Smooth muscle cell (in vitro differentiated cells): ENCODE results near the gene UPK1B. TPM values are rescaled to one million over a fixed set of nuclear protein-coding genes. Genes with fewer than 3 reads are reported as not detected.

Experiments used
- DNase-seq: peaks from one replicate; lab custom pipeline; 2025; ENCODE audit not compliant: unreplicated experiment; lab: John Stamatoyannopoulos, UW
- H2AFZ ChIP-seq: fragments of 200-600 bp; sonication (generic); 2 replicates; pipeline ENCODE4 v1.6.0; 2016; ENCODE audit warnings: antibody characterized with exemption, low read depth, mild to moderate bottlenecking
- H3F3A ChIP-seq: fragments of 200-600 bp; sonication (generic); 2 replicates; pipeline ENCODE4 v1.6.0; 2017; ENCODE audit warnings: antibody characterized with exemption, low read depth
- H3K27ac ChIP-seq: fragments of 200-600 bp; sonication (generic); 2 replicates; pipeline ENCODE4 v1.5.1; 2016; ENCODE audit warnings: low read depth, mild to moderate bottlenecking
- H3K27me3 ChIP-seq: fragments of 200-600 bp; sonication (generic); 2 replicates; pipeline ENCODE4 v1.6.1; 2016; ENCODE audit warnings: low read depth, mild to moderate bottlenecking
- H3K36me3 ChIP-seq: fragments of 200-600 bp; sonication (generic); 2 replicates; pipeline ENCODE4 v1.5.1; 2016; ENCODE audit warnings: low read depth
- H3K4me1 ChIP-seq: fragments of 200-600 bp; sonication (generic); 2 replicates; pipeline ENCODE4 v1.5.1; 2016; ENCODE audit warnings: low read depth
- H3K4me2 ChIP-seq: fragments of 200-600 bp; sonication (generic); 2 replicates; pipeline ENCODE4 v1.6.0; 2016; ENCODE audit warnings: mild to moderate bottlenecking
- H3K4me3 ChIP-seq: fragments of 200-600 bp; sonication (generic); 2 replicates; pipeline ENCODE4 v1.5.1; 2016; ENCODE audit warnings: mild to moderate bottlenecking
- H3K79me2 ChIP-seq: fragments of 200-600 bp; sonication (generic); 2 replicates; pipeline ENCODE4 v1.6.0; 2016; ENCODE audit warnings: low read depth, mild to moderate bottlenecking
- H3K9ac ChIP-seq: fragments of 200-600 bp; sonication (generic); 2 replicates; pipeline ENCODE4 v1.6.0; 2016; ENCODE audit warnings: low read depth
- H3K9me3 ChIP-seq: fragments of 200-600 bp; sonication (generic); replicated peaks from 2 replicates; pipeline ENCODE4 v1.5.1; 2016; ENCODE audit warnings: low read depth
- H4K20me1 ChIP-seq: fragments of 200-600 bp; sonication (generic); 2 replicates; pipeline ENCODE4 v1.6.0; 2016; ENCODE audit warnings: low read depth
- WGBS: methylation state at CpG from one replicate; pipeline ENCODE4 v1.1.7; 2016; ENCODE audit warnings: low lambda C conversion rate; 5-methylcytosine and 5-hydroxymethylcytosine counted together
- polyA plus RNA-seq: library from polyadenylated mRNA; unstranded; fragments of >200 nt; fragmentation: Nextera tagmentation; extraction: Ambion mirVana; gene quantifications from 2 replicates; pipeline ENCODE4 v1.2.1, GENCODE V29; 2016
- total RNA-seq: library from RNA; depleted of rRNA; stranded (reverse); fragments of >200 nt; gene quantifications from 2 replicates; pipeline ENCODE4 v1.2.3, GENCODE V29; 2014
- TF ChIP-seq, protein P1 (sequence below): fragments of 200-600 bp; sonication (generic); IDR thresholded peaks from 2 replicates; pipeline ENCODE4 v1.5.1; 2017; ENCODE audit warnings: borderline replicate concordance, mild to moderate bottlenecking, antibody characterized with exemption; ENCODE audit not compliant: insufficient read depth, poor library complexity, severe bottlenecking

UPK1B gene
- total and polyA plus RNA-seq, 2 experiments from 2014 or later: 1.1 to 9.1 TPM

GRCh38 chr3:119227070-119227850 lies 53.9 kb downstream of the UPK1B start:
- Histone ChIP-seq H3K4me2 (no peak overlapping the region), H3K27me3 (no peaks in the 10 kb centered on the region), H3K36me3 (peaks cover 17% of the 10 kb centered on the region), H4K20me1 (peaks cover 5% of the 10 kb centered on the region), H2AFZ (no peak overlapping the region), H3K4me1 (no peaks in the 10 kb centered on the region), H3K9ac (no peak overlapping the region), H3K27ac (no peak overlapping the region), H3K79me2 (peaks cover 3% of the 10 kb centered on the region), H3K4me3 (no peak overlapping the region), H3K9me3 (no peaks in the 10 kb centered on the region), H3F3A (no peaks in the 10 kb centered on the region)
- 93% methylated on average over 6 of the region's 6 CpGs for WGBS
- TF ChIP-seq, protein P1, sequence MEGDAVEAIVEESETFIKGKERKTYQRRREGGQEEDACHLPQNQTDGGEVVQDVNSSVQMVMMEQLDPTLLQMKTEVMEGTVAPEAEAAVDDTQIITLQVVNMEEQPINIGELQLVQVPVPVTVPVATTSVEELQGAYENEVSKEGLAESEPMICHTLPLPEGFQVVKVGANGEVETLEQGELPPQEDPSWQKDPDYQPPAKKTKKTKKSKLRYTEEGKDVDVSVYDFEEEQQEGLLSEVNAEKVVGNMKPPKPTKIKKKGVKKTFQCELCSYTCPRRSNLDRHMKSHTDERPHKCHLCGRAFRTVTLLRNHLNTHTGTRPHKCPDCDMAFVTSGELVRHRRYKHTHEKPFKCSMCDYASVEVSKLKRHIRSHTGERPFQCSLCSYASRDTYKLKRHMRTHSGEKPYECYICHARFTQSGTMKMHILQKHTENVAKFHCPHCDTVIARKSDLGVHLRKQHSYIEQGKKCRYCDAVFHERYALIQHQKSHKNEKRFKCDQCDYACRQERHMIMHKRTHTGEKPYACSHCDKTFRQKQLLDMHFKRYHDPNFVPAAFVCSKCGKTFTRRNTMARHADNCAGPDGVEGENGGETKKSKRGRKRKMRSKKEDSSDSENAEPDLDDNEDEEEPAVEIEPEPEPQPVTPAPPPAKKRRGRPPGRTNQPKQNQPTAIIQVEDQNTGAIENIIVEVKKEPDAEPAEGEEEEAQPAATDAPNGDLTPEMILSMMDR: no peak
- DNase-seq: no peak

- no peaks in the 10 kb centered on the region for H3F3A ChIP-seq
- no peak overlapping the region for H2AFZ ChIP-seq
- TF ChIP-seq, protein P1: no peak
- no peak overlapping the region for H3K9ac ChIP-seq
- H3K27ac ChIP-seq: no peak overlapping the region
- DNase-seq: no peak
- WGBS: 90% methylated on average over 2 of the region's 2 CpGs
- H3K9me3 ChIP-seq: no peaks in the 10 kb centered on the region
- H4K20me1 ChIP-seq: peaks cover 5% of the 10 kb centered on the region
- no peak overlapping the region for H3K4me3 ChIP-seq
- H3K79me2 ChIP-seq: peaks cover 3% of the 10 kb centered on the region
- no peak overlapping the region for H3K4me2 ChIP-seq
- H3K4me1 ChIP-seq: no peaks in the 10 kb centered on the region
- H3K36me3 ChIP-seq: peaks cover 17% of the 10 kb centered on the region
- H3K27me3 ChIP-seq: no peaks in the 10 kb centered on the region
Observed at GRCh38 chr3:119228373-119229145, 55.2 kb downstream of the UPK1B start.

DNA sequence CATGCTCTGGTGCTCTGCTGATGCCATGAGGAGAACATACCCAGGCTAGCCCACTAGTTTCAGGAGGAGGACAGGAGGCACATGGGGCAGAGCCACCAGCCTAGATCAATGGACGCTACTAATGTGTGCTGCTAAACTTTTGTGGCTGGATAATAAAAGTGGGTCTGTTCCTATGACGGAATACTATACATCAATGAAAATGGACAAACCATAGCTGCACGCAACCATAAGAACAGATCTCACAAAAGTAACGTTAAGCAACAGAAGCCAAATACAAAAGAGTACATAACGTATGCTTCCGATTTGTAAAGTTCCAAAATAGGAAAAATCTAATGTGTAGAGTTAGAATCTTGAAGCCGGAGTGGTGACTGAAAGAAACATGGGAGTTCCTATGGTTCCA lies 55.8 kb downstream of the UPK1B start:
- H3K4me1 ChIP-seq: no peaks in the 10 kb centered on the region
- no peak for DNase-seq
- 87% methylated on average over 7 of the region's 7 CpGs for WGBS

More for the DNA sequence above, 55.8 kb downstream of the UPK1B start:
- H3K9me3 ChIP-seq: no peaks in the 10 kb centered on the region
- H2AFZ ChIP-seq: no peak overlapping the region
- H3F3A ChIP-seq: no peaks in the 10 kb centered on the region
- H3K27ac ChIP-seq: no peak overlapping the region
- H3K4me3 ChIP-seq: no peak overlapping the region
- peaks cover 5% of the 10 kb centered on the region for H4K20me1 ChIP-seq
- H3K27me3 ChIP-seq: no peaks in the 10 kb centered on the region
- peaks cover 3% of the 10 kb centered on the region for H3K79me2 ChIP-seq
- H3K4me2 ChIP-seq: no peak overlapping the region
- peaks cover 17% of the 10 kb centered on the region for H3K36me3 ChIP-seq
- no peak overlapping the region for H3K9ac ChIP-seq
- TF ChIP-seq, protein P1: no peak
